ENCODE results near the gene PPP1R3A.
"Not testable (repeated sequence)": the region's sequence is repeated elsewhere in the genome, so short reads cannot be mapped to it uniquely, and the experiment has no call there.

The PPP1R3A gene, protein sequence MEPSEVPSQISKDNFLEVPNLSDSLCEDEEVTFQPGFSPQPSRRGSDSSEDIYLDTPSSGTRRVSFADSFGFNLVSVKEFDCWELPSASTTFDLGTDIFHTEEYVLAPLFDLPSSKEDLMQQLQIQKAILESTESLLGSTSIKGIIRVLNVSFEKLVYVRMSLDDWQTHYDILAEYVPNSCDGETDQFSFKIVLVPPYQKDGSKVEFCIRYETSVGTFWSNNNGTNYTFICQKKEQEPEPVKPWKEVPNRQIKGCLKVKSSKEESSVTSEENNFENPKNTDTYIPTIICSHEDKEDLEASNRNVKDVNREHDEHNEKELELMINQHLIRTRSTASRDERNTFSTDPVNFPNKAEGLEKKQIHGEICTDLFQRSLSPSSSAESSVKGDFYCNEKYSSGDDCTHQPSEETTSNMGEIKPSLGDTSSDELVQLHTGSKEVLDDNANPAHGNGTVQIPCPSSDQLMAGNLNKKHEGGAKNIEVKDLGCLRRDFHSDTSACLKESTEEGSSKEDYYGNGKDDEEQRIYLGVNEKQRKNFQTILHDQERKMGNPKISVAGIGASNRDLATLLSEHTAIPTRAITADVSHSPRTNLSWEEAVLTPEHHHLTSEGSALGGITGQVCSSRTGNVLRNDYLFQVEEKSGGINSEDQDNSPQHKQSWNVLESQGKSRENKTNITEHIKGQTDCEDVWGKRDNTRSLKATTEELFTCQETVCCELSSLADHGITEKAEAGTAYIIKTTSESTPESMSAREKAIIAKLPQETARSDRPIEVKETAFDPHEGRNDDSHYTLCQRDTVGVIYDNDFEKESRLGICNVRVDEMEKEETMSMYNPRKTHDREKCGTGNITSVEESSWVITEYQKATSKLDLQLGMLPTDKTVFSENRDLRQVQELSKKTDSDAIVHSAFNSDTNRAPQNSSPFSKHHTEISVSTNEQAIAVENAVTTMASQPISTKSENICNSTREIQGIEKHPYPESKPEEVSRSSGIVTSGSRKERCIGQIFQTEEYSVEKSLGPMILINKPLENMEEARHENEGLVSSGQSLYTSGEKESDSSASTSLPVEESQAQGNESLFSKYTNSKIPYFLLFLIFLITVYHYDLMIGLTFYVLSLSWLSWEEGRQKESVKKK

DNA sequence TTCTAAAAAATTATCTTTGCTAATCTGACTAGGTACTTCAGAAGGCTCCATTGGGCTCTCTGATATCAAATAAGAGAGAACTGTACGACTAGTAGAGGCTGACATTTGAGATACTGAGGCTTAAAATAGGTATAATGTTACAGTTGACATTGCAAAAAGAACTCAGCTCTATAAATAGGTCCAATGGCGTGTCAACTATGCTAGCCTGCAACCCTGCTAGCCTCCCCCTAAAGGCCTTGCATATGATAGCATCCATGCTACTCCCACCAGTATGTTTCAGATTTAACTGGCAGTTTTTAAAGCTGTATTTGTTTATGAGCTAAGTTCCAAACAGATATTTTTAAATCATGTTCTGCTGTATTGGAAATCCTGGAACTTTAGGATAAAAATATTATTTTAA is at the start of gene PPP1R3A:
TSS of gene PPP1R3A (minus strand) at position 64 of the 400 bp plus-strand sequence. CDS start at position 51, 13 bp downstream.
- DNase-seq: no peak

DNA sequence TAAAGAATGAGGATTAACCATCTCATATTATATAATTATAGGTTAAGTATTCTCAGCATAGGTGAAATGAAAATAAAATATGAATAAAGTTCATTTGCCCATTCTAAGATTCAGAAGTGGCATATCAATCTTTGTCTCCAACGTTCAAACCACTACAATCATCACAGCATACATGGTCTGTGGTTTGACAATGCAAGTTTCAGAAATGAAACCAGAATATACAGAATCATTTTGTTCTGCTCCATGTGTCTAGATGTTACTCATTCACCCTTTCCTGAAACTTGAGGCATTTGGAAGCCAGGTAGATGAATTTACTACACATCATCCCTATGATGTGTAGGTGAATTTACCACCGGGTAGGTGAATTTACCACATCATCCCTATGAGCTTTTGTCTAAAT is 44.5 kb upstream of the PPP1R3A start:
- DNase-seq: no peak

DNA sequence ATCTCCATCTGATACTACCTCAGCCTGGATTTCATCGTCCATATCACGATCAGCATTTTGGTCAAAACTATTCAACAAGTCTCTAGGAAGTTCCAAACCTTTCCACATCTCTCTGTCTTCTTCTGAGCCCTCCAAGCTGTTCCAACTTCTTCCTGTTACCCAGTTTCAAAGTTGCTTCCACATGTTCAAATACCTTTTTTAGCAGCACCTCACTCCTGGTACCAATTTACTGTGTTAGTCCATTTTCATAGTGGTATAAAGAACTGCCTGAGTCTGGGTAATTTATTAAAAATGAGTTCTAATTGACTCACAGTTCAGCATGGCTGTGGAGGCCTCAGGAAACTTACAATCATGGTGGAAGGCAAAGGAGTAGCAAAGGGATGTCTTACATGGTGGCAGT is 41.1 kb upstream of the PPP1R3A start:
- DNase-seq: no peak

DNA sequence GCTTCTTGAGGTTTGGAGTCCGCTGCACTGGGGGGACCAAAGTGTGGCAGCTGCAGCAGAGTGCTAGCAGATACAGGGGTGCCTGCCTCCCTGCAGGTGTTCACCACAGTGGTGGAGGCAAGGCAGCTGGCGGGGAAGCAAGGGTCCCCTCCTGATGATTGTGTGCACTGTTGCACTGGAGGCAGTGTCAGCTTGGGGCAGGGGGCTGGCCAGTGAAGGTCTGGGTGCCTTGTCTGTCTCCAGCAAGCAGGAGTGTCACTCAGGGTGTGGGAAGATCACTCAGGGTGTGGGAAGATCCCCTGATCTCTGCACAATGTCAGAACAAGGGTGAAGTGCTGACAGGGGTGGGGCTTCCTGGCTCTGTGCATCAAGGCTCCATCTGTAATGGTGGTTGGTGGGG is 36.3 kb upstream of the PPP1R3A start:
- no peak for DNase-seq

DNA sequence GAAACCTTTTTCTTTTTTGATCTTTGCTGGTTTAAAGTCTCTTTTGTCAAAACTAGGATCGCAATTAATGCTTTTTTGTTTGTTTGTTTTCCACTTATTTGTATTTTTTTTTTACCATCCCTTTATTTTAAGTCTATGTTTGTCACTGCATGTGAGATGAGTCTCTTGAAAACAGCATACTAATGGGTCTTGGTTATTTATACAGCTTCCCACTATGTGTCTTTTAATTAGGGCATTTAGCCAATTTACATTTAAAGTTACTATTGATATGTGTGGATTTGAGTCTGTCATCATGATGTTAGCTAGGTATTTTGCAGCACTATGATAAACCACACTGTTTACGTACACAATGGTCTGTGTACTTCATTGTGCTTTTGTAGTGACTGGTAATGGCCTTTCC is 34.7 kb upstream of the PPP1R3A start:
- no peak for DNase-seq

DNA sequence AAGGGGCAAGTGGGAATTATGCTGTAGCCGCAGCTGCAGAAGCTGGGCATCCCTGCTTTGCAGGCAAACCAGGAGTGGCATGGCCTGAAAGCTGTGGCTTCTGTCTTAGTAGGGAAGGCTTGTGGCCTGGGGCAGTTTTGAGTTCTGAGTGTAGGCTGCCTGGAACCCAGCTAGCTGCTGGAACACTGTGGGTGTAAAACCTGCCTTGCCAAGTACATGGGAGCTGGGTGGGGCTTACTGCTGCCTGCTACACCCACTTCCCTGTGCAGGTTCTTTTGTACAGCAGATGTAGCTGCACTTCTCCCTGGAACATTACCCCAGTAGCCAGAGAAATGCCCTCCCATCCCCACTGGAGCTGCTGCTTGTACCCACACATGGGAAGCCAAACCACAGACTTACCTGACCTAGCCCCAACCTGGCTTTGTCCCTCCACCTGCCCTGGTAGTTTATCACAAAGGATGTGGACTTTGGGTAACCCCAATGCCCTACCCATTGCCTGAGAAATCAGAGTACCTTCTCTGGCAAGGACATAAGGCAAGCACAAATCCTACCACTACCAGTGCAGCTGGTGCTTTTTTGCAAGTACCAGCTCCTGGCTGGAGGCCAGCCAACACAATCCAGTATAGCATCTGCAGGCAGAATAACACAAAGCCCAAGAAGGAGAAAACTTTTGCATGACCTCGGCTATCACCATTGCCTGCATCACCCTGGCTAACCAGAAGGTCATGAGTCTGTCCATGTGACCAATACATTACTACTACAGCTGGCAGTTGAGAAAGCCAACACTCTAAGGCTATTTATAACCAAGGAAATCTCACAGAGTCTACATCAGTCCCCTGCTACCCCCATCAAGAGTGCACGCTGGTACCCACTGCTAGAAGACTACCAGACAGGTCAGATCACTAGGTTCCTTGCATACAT is 26.5 kb upstream of the PPP1R3A start:
- no peak for DNase-seq

DNA sequence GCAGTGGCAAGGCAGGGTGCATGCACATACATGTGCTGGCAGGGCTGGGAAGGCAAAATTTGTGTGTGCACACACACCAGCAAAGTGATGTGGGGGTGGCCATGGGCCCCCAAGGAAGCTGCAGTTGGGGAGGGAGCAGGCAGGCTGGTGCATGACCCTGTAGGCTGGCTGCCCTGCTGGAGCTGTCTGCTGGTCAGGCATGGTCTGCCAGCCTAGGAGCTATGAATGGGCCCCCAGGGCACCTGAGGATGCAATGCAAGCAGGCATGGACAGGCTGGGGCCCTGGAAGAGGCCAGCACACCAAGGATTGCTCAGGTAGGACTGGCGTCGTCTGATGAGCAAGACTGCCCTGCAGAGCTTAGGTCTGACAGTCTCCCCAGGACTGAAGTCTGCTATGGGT is 18.2 kb upstream of the PPP1R3A start:
- no peak for DNase-seq

DNA sequence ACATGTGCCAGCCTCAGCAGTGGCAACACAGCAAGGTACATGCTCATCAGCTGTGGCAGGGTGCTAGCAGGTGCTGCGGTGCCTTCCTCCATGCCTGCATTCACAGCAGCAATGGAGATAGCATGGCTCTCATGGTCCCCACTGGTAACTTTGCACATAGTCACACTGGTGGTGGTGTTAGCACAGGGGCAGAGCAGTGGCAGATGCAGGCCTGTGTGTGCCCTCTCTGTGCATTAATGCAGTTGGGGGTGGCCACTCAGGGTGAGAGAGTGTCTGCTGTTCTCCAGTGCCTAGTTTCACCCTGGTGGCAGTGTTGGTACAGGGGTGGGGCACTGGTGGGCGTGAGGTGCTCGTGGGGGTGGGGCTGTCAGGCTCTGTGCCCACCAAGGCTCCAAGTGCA is 17.7 kb upstream of the PPP1R3A start:
- no peak for DNase-seq

DNA sequence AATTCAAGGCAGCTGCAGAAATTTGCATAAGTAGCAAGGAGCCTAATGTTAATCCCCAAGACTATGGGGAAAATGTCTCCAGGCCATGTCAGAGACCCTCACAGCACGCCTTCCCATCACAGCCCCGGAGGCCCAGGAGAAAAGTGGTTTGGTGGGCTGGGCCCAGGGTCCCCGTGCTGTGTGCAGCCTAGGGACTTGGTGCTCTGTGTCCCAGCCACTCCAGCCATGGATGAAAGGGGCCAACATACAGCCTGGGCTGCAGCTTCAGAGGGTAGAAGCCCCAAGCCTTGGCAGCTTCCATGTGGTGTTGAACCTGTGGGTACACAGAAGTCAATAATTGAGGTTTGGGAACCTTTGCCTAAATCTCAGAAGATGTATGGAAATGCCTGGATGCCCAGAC is 10.6 kb upstream of the PPP1R3A start:
- not testable (repeated sequence) for DNase-seq

DNA sequence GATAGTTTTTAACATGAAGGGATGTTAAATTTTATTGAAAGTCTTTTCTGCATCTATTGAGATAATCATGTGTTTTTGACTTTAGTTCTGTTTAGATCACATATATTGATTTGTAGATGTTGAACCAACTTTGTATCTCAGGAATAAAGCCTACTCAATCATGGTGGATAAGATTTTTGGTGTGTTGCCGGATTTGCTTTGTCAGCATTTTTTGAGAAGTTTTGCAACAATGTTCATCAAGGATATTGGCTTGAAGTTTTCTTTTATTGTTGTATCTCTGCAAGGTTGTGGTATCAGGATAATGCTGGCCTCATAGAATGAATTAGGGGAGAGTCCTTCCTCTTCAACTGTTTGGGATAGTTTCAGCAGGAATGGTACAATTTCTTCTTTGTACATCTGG is 9.3 kb upstream of the PPP1R3A start:
- no peak for DNase-seq

DNA sequence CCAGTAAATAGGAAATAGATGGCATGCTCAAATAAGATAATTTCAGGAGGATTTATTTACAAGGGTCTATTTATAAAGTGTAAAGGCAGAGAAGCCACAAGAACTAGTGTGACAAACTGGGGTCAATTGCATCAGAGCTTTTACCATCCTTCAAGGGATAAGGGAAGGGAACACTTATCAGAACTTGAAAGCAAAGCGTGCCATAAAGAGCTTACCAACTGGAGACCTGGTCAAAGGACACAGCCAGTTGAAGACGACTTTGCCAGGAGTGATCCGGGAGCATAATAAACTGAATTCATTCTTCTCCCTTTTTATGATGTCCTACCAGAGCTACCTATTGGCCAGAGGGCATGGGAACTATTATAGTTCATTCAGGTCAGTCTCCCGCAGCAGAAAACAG is 3.2 kb upstream of the PPP1R3A start:
- no peak for DNase-seq

DNA sequence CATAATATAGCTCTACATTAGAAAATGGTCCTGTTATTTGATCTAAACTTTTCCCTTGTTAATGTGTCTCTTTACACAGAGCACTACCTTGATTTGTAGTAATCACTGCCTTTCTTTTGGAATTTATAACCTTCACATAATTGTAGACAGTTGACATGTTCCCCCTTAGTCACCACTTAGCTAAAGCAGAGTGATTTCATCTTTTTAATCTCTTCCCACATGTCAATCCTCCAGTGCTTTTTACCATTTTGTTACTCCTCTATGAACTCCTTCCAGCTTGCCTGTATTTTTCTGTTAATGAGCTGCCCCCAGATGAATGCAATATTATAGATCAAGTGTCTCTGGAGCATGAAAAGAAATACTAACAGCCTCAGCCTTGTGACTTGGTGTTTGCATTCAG is 2.6 kb upstream of the PPP1R3A start:
- no peak for DNase-seq

DNA sequence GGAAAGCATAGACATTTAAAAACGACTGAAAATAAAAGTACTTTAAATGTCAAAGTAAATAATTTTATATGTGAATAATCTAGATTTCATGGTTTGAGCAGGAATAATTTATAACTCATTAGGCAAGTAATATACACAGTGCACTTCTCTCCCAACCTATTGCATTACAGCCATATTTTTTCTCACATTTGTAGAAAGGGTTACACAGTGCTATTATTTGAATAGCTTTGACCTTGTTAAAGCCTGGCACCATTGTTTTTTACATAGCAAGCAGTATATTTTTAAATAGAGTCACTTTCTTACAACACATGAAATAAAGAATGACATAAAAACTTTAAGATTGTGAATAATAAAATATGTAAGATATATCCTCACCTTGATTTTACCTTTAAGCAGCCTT is 969 bp downstream of the PPP1R3A start:
- DNase-seq: no peak

DNA sequence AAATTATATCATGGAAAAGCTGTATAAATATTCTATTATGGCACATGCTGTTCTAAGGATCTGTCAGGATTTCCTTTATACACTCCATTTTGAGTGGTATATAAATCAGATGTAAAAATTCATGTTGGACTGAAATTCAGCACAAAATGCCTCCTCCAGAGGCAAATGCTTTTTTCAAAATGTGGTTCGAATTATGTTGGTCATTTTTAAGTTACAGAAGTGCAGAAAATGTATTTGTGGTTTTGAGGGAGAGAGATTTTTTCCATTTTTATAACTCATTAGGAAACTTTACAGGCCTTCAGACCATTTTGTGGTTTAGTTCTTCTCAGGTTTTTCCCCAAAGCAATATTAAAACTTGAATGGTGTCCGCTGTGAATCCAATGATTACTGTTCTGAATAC is 2.9 kb downstream of the PPP1R3A start:
- no peak for DNase-seq

DNA sequence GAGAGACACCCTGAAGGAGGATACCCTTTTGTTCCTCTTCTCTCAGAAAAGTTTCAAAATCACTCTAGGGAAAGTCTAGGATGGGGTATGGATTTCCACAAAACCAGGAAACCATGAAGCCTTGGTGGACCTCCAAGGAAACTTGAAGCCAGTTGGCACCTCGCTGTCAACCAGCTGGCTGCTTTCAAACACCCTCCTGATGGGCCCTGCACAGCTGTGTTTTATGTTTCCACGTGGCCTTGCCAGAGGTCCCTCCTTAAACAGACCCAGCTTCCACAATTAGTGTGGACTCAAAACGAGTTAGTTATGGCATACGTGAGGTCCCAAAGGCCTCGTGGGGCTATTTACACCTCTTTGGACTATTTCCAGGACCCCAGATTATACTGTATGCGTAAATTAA is 5.9 kb downstream of the PPP1R3A start:
- no peak for DNase-seq

DNA sequence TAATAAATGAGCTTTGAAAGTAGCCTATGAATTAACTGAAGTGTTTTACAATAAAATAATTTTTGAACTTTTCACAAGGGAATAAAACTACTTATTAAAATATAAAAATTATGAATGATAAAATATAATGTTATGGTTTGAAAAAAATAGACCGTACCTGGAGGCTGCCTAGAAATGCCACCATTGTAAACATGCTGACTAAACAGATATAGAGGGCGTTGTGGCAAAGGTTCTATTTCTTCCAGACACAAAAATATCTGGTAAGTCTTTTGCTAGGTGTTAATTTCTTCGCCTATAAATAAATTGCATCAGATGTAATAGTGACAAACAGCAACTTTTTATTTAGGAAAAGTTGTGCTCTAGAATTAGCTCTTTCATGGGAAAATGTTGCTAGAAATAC is 11.2 kb downstream of the PPP1R3A start:
- DNase-seq: no peak

DNA sequence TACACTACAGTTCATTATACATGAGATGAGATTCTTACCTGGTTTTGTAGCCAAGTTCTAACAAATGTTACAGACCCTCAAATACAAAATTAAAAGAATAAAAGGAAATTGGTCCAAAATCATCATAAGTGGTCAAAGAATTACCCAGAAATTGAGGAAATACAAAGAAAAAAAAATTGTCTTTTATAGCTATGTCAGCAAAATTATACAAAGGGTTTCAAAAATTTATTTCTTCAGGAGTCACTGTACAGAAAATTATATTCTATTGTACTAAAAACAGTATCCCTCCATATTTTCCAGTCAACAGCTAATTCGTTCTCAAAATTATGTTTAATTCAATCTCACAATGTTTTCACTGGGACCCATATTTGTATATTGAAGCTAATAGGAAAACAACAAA is 14.3 kb downstream of the PPP1R3A start:
- DNase-seq: no peak

DNA sequence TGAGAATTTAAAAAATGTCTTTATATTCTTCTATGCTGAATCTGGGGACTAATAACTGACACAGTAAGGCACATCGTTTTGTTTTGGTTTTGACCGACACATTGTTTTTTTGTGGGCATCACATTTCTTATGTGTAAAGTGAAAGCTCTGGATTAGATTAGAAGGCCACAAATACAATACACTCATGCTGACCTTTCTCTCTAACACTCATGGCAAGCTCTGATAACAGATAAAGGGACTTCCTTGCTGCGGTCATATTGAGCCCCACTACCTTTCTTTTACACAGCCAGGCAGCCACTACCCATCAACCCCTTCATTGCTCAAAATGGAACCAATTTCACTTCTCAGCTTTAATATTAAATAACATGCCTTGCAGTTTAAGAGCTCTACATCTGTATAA is 26.0 kb downstream of the PPP1R3A start:
- DNase-seq: no peak

DNA sequence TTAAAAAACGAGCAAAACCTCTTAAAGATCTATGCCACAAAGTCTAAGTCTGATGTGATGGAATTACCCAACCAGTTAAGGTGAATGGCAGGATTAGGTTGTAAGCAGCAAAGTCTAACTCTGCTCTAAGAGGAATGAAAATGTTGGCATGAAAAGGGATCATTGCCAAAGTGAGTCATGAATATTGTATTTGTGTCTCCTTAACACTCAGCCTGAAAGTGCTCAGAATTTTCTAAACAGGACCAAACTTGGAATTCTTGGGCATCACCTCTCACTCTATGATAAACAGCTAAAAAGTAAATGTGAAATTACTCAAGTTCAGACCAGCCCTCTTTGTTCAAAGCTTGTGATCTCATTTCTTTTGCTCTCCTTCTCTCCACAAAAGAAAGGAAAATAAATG is 27.0 kb downstream of the PPP1R3A start:
- DNase-seq: no peak

DNA sequence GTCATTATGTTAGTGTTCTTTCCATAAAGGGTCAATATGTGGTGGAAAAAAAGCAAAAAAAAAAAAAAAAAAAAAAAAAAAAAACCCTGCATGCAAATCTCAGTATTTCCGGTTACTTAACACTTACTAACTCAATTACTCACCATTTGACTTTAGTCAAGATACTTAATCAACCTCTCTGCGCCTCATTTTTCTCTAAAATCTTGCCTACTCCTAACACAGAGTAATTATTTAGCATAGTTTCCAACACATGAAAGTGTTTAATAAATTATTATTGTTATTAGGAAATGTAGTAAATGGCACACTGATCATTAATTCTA is 27.8 kb downstream of the PPP1R3A start:
- DNase-seq: no peak

DNA sequence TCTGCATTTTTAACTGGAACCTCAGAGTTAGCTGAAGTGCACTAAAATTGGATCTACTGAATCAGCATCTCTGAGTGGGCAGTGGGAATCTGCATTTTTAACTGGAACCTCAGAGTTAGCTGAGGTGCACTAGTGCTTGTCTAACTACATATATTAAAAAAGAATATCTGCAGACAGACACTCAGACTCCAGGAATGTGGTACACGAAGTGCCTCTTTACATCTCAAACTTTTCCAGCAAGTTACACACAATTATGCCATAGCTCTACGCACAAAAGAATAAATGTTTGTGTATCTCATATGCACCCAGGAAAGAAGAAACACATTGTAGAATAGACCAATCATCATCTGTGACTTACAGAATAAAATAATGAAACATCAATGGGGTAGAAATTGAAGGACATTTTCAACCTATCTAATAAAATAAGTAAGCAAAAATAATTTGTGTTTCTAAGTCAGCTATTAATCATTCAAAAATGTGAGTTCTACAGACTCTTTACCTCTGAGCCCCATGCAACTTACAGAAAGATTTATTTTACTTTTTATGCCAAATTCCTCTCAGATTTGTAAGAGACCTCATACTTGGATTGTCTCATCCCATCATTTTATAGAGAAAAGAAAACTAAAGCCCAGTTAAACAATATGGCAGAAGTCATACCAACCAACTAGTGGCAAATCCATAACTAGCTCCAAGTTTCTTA is 28.3 kb downstream of the PPP1R3A start:
- DNase-seq: no peak

DNA sequence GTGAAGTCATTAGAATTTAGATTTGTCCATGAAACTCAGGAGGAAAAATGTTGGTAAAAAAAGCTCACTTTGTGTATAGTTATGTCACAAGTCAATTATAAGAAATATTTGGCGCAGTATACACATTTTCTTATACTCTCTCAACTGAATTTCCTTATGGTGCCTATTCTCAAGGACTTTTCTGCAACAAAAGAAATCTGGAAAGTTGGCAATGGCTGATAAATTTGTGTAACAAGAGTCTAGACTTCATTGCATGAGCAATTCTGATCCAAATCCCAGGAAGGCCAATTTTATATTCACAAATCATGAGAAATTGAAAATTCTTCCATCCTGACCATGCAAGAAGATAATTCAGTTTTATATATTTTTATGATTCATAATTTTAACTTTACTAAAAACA is 35.7 kb downstream of the PPP1R3A start:
- no peak for DNase-seq

Data from cerebellar nuclear complex (tissue), 1 donor.